Measurements from ENCODE around the gene PDX1.
A peak's percentile ranks its signal among the peaks of the same experiment; 100 is the strongest.

Gene PDX1

GRCh38 chr13:27919934-27920676, at the start of gene PDX1:
TSS of gene PDX1 (plus strand) at chr13:27920000. CDS start at chr13:27920139, 139 bp downstream.
- Mint-ChIP-seq H3K4me3 (peak within 1 kb of the TSS; percentile 71), H3K36me3 (ENCODE audit: low read depth) (no peaks in the 10 kb centered on the region), H3K4me1 (ENCODE audit: low read depth) (peaks cover 38% of the 10 kb centered on the region), H3K27ac (no peak within 1 kb of the TSS), H3K9me3 (no peaks in the 10 kb centered on the region), H3K27me3 (peaks cover 89% of the 10 kb centered on the region)
- DNase-seq, result peak; percentile 57

- no peak for DNase-seq
- H3K27me3 Mint-ChIP-seq, result peaks cover 58% of the 10 kb centered on the region
- H3K36me3 Mint-ChIP-seq (ENCODE audit: low read depth), result no peaks in the 10 kb centered on the region
- no peaks in the 10 kb centered on the region for H3K9me3 Mint-ChIP-seq
- H3K4me1 Mint-ChIP-seq (ENCODE audit: low read depth), result no peaks in the 10 kb centered on the region
- no peak overlapping the region for H3K27ac Mint-ChIP-seq
- no peak overlapping the region for H3K4me3 Mint-ChIP-seq
Measured at GRCh38 chr13:27878274-27878673, 41.5 kb upstream of the PDX1 start.

DNA sequence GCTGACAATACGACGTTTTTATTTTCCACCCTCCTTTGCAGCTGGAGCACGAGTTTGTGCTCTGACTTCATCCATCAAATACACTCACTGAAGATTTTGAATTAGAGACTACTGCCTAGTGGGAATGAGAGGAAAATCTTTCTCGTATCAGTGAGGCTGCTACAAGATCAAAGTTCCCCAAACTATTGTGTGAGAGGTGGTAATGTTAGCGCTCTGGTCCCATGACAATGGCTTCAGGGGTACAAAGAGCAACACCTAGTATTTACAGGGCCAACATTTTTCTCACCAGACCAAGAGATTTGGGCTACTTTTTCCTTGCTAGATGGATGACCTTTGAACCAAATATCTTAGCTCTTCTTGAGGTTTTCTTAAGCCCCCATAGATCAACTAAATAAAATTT, 30.3 kb upstream of the PDX1 start:
- H3K27ac Mint-ChIP-seq, result no peak overlapping the region
- H3K4me1 Mint-ChIP-seq (ENCODE audit: low read depth), result no peaks in the 10 kb centered on the region
- DNase-seq, result no peak
- H3K9me3 Mint-ChIP-seq, result peaks cover 7% of the 10 kb centered on the region
- H3K27me3 Mint-ChIP-seq, result peaks cover 34% of the 10 kb centered on the region
- H3K36me3 Mint-ChIP-seq (ENCODE audit: low read depth), result no peaks in the 10 kb centered on the region
- H3K4me3 Mint-ChIP-seq, result no peak overlapping the region

- Mint-ChIP-seq H3K27me3 (peaks cover 82% of the 10 kb centered on the region), H3K36me3 (ENCODE audit: low read depth) (no peaks in the 10 kb centered on the region), H3K4me1 (ENCODE audit: low read depth) (no peaks in the 10 kb centered on the region), H3K9me3 (peaks cover 6% of the 10 kb centered on the region), H3K27ac (no peak overlapping the region), H3K4me3 (no peak overlapping the region)
- DNase-seq, result no peak
Measured at GRCh38 chr13:27896726-27897125, 23.1 kb upstream of the PDX1 start.

GRCh38 chr13:27904719-27905118, 15.1 kb upstream of the PDX1 start:
- DNase-seq, result no peak
- no peaks in the 10 kb centered on the region for H3K36me3 Mint-ChIP-seq (ENCODE audit: low read depth)
- H3K27ac Mint-ChIP-seq, result no peak overlapping the region
- peaks cover 84% of the 10 kb centered on the region for H3K27me3 Mint-ChIP-seq
- H3K9me3 Mint-ChIP-seq, result no peaks in the 10 kb centered on the region
- H3K4me1 Mint-ChIP-seq (ENCODE audit: low read depth), result no peaks in the 10 kb centered on the region
- no peak overlapping the region for H3K4me3 Mint-ChIP-seq

- Mint-ChIP-seq H3K4me3 (no peak overlapping the region), H3K27ac (no peak overlapping the region), H3K36me3 (ENCODE audit: low read depth) (no peaks in the 10 kb centered on the region), H3K4me1 (ENCODE audit: low read depth) (no peaks in the 10 kb centered on the region), H3K27me3 (peaks cover 83% of the 10 kb centered on the region), H3K9me3 (no peaks in the 10 kb centered on the region)
- DNase-seq, result no peak
Measured at GRCh38 chr13:27905650-27906049, 14.2 kb upstream of the PDX1 start.

- DNase-seq, result no peak
- Mint-ChIP-seq H3K4me1 (ENCODE audit: low read depth) (no peaks in the 10 kb centered on the region), H3K4me3 (no peak overlapping the region), H3K36me3 (ENCODE audit: low read depth) (no peaks in the 10 kb centered on the region), H3K9me3 (no peaks in the 10 kb centered on the region), H3K27me3 (peaks cover 80% of the 10 kb centered on the region), H3K27ac (no peak overlapping the region)
Measured at GRCh38 chr13:27907121-27907787, 12.5 kb upstream of the PDX1 start.

GRCh38 chr13:27909378-27909777, 10.4 kb upstream of the PDX1 start:
- Mint-ChIP-seq H3K9me3 (no peaks in the 10 kb centered on the region), H3K36me3 (ENCODE audit: low read depth) (no peaks in the 10 kb centered on the region), H3K4me3 (no peak overlapping the region), H3K4me1 (ENCODE audit: low read depth) (no peaks in the 10 kb centered on the region), H3K27me3 (peaks cover 76% of the 10 kb centered on the region), H3K27ac (no peak overlapping the region)
- DNase-seq, result no peak

GRCh38 chr13:27911521-27911920, 8.3 kb upstream of the PDX1 start:
- H3K27ac Mint-ChIP-seq, result no peak overlapping the region
- H3K9me3 Mint-ChIP-seq, result no peaks in the 10 kb centered on the region
- no peak for DNase-seq
- no peaks in the 10 kb centered on the region for H3K4me1 Mint-ChIP-seq (ENCODE audit: low read depth)
- no peak overlapping the region for H3K4me3 Mint-ChIP-seq
- no peaks in the 10 kb centered on the region for H3K36me3 Mint-ChIP-seq (ENCODE audit: low read depth)
- peaks cover 76% of the 10 kb centered on the region for H3K27me3 Mint-ChIP-seq

- no peak overlapping the region for H3K27ac Mint-ChIP-seq
- no peaks in the 10 kb centered on the region for H3K9me3 Mint-ChIP-seq
- H3K27me3 Mint-ChIP-seq, result peaks cover 78% of the 10 kb centered on the region
- no peak overlapping the region for H3K4me3 Mint-ChIP-seq
- H3K4me1 Mint-ChIP-seq (ENCODE audit: low read depth), result peaks cover 11% of the 10 kb centered on the region
- DNase-seq, result no peak
- no peaks in the 10 kb centered on the region for H3K36me3 Mint-ChIP-seq (ENCODE audit: low read depth)
Measured at GRCh38 chr13:27913160-27913559, 6.6 kb upstream of the PDX1 start.

DNA sequence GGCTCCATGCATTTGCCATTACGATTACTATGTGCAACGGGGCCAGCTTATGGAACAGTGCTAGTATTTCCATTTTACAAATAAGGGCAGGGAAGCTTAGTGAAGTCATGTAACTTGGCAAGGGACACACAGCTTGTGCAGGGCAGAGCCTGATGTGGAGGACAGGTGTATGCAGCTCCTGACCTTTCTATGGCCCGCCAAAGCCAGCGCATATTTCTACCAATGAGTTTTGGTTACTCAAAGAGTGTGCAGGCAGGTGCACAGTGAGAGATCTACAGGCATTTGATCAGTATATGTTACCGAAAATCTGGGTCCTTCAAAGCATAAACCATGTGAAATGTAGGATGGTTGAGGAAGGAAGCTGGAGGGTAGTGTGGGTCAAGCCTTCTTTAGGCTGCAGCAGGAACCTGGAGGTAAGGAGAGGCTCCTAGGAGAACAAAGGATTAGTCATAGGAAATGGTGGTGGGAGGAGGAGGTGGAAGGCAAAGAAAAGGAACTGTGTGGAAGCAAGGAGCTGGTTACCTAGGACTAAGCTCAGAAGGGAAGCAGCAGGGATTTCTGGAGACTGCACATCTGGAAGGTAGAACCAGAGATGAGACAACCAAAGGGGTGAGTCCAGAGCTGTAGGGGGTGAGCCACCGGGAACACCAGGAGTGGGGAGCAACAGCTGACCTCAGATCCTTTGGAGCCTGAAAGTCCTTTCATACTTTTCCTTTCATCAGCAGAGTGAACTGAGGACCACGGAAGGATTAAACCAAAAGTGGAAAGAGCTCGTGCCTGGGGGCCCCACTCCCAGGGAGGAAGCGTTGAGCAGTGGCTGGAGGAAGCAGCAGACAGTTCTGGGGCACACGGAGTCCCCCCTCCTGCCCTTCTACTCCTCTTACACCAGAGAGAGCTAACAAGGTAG, 4.2 kb upstream of the PDX1 start:
- Mint-ChIP-seq H3K27ac (no peak overlapping the region), H3K4me1 (ENCODE audit: low read depth) (peaks cover 25% of the 10 kb centered on the region), H3K9me3 (no peaks in the 10 kb centered on the region), H3K36me3 (ENCODE audit: low read depth) (no peaks in the 10 kb centered on the region), H3K27me3 (peaks cover 75% of the 10 kb centered on the region), H3K4me3 (no peak overlapping the region)
- no peak for DNase-seq

DNA sequence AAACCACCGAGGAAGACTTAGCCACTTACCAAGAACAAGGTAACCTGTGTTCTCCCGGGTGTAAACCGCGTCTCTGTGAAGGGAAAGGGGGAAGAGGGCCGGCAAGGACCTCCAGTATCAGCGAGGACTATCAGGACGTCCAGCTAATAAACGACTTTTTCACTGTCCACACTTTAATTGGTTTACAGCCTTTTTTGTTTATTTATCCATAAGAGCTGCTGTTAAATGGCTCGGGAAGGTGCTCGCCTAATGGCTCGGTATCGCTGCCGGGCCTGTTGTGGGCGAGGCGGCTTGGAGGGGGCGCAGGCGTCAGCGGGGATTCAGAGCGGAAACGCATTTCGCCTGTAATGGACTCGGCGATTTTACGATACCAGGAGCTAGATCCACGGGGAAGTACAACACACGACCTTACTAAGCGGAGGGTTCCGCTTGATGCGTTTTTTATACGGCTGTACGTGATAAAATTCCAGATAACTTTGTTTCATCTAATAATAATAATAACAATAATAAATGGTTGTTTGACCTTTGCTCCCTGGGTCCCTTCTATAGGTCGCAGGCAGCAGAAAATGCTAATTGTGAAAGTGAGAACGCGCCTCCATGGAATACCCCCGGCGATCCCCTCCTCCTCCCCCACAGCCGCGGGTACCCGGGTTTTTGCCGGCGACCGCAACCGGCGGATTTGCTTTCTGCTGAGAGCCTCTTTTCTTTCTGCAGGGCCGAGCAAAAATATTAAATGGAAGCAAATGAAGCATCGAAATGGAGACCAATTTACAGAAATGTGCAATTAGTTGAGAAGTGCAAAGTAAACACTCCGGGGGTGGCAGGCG, 2.5 kb upstream of the PDX1 start:
- H3K4me1 Mint-ChIP-seq (ENCODE audit: low read depth), result peaks cover 34% of the 10 kb centered on the region
- no peaks in the 10 kb centered on the region for H3K9me3 Mint-ChIP-seq
- H3K27ac Mint-ChIP-seq, result peak overlapping the region; percentile 55
- DNase-seq, result no peak
- peak overlapping the region; percentile 50 for H3K4me3 Mint-ChIP-seq
- peaks cover 83% of the 10 kb centered on the region for H3K27me3 Mint-ChIP-seq
- no peaks in the 10 kb centered on the region for H3K36me3 Mint-ChIP-seq (ENCODE audit: low read depth)

GRCh38 chr13:27918041-27918917, 1.5 kb upstream of the PDX1 start:
- Mint-ChIP-seq H3K9me3 (no peaks in the 10 kb centered on the region), H3K4me1 (ENCODE audit: low read depth) (peaks cover 37% of the 10 kb centered on the region), H3K27ac (peak overlapping the region; percentile 33), H3K4me3 (peak overlapping the region; percentile 50), H3K36me3 (ENCODE audit: low read depth) (no peaks in the 10 kb centered on the region), H3K27me3 (peaks cover 90% of the 10 kb centered on the region)
- no peak for DNase-seq

Measured in activated T-cell treated with anti-CD3 and anti-CD28 coated beads, Interleukin-2, amount 50 U/mL, for 24 hours (primary cell).